ENCODE data around the gene ZNF878.

ZNF878 gene

GRCh38 chr19:12000152-12000981 lies 52.4 kb downstream of the ZNF878 start:
- ChIA-PET CTCF (no interaction called here), POLR2A (no interaction called here)
- DNase-seq (ENCODE audit: extremely low spot score) = no peak
- TF ChIP-seq FOXA1 (IDR thresholded peaks at IDR 0.05) (no peak), HDGF (IDR thresholded peaks at IDR 0.05; ENCODE audit: borderline replicate concordance) (no peak), FOXM1 (IDR thresholded peaks at IDR 0.05; ENCODE audit: borderline replicate concordance) (no peak), ARNT (IDR thresholded peaks at IDR 0.05) (no peak), TARDBP (IDR thresholded peaks at IDR 0.05) (no peak), ELF4 (IDR thresholded peaks at IDR 0.05) (no peak), BHLHE40 (IDR thresholded peaks at IDR 0.05; ENCODE audit: borderline replicate concordance) (no peak), NFRKB (IDR thresholded peaks at IDR 0.05) (no peak), LEF1 (IDR thresholded peaks at IDR 0.05; ENCODE audit: borderline replicate concordance) (no peak), SP1 (IDR thresholded peaks at IDR 0.05) (no peak), SUZ12 (IDR thresholded peaks at IDR 0.05) (no peak), FOXK2 (IDR thresholded peaks at IDR 0.05) (no peak), L3MBTL2 (conservative IDR thresholded peaks at IDR 0.05) (no peak), CTBP1 (IDR thresholded peaks at IDR 0.05; ENCODE audit: borderline replicate concordance) (no peak), PKNOX1 (IDR thresholded peaks at IDR 0.05) (no peak), ZNF384 (IDR thresholded peaks at IDR 0.05) (no peak)

GRCh38 chr19:11995174-11995573 lies 57.6 kb downstream of the ZNF878 start:
- TF ChIP-seq FOXM1 (IDR thresholded peaks at IDR 0.05; ENCODE audit: borderline replicate concordance) (no peak), NFRKB (IDR thresholded peaks at IDR 0.05) (no peak), BHLHE40 (IDR thresholded peaks at IDR 0.05; ENCODE audit: borderline replicate concordance) (no peak), L3MBTL2 (conservative IDR thresholded peaks at IDR 0.05) (no peak), FOXK2 (IDR thresholded peaks at IDR 0.05) (no peak), CTBP1 (IDR thresholded peaks at IDR 0.05; ENCODE audit: borderline replicate concordance) (no peak), ARNT (IDR thresholded peaks at IDR 0.05) (no peak)
- POLR2A ChIA-PET = no interaction called here
- CTCF ChIA-PET = no interaction called here

More at GRCh38 chr19:11995174-11995573, 57.6 kb downstream of the ZNF878 start:
- DNase-seq (ENCODE audit: extremely low spot score) = no peak
